ENCODE data around the gene RIPK3. TPM values are rescaled to one million over a fixed set of nuclear protein-coding genes. Genes with fewer than 3 reads are reported as not detected.
A peak's percentile ranks its signal among the peaks of the same experiment; 100 is the strongest.

Gene RIPK3
- total and polyA plus RNA-seq, 9 donors = 0.61 to 3.2 (median 1.5) TPM

- H3K4me3 ChIP-seq = peak within 1 kb of the TSS; percentile 93
- H3K4me1 ChIP-seq (ENCODE audit: insufficient read depth) = peaks cover 6% of the 10 kb centered on the region
- 1% methylated on average over 51 to 75 of the region's 75 CpGs for WGBS, 3 donors
- H3K27me3 ChIP-seq = no peaks in the 10 kb centered on the region
- TF ChIP-seq POLR2A (IDR thresholded peaks at IDR 0.05) = peak; percentile 76
- TF ChIP-seq, protein P1, sequence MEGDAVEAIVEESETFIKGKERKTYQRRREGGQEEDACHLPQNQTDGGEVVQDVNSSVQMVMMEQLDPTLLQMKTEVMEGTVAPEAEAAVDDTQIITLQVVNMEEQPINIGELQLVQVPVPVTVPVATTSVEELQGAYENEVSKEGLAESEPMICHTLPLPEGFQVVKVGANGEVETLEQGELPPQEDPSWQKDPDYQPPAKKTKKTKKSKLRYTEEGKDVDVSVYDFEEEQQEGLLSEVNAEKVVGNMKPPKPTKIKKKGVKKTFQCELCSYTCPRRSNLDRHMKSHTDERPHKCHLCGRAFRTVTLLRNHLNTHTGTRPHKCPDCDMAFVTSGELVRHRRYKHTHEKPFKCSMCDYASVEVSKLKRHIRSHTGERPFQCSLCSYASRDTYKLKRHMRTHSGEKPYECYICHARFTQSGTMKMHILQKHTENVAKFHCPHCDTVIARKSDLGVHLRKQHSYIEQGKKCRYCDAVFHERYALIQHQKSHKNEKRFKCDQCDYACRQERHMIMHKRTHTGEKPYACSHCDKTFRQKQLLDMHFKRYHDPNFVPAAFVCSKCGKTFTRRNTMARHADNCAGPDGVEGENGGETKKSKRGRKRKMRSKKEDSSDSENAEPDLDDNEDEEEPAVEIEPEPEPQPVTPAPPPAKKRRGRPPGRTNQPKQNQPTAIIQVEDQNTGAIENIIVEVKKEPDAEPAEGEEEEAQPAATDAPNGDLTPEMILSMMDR (IDR thresholded peaks at IDR 0.05) = no peak
- TF ChIP-seq EP300 (IDR thresholded peaks at IDR 0.05) = no peak
- intact Hi-C loops (cut with DNase I) = loop anchor here in 1 of 4 donors (5.0 kb wide), 1 partner anchor 57 kb away; the partner anchor contains the start of gene TINF2
- no peaks in the 10 kb centered on the region for H3K9me3 ChIP-seq
- DNase-seq = peak; percentile 87 to 96 (median 93)
- no peaks in the 10 kb centered on the region for H3K36me3 ChIP-seq
- H3K27ac ChIP-seq = peak within 1 kb of the TSS; percentile 33 to 65
Observed at GRCh38 chr14:24299255-24300191, 40.3 kb downstream of the RIPK3 start, which contains the start of the genes DHRS1 and NOP9. DHRS1 (minus strand) TSS chr14:24299780; CDS start chr14:24299106, 674 bp downstream. NOP9 (plus strand) TSS chr14:24299850; CDS start chr14:24299955, 105 bp downstream.

DNA sequence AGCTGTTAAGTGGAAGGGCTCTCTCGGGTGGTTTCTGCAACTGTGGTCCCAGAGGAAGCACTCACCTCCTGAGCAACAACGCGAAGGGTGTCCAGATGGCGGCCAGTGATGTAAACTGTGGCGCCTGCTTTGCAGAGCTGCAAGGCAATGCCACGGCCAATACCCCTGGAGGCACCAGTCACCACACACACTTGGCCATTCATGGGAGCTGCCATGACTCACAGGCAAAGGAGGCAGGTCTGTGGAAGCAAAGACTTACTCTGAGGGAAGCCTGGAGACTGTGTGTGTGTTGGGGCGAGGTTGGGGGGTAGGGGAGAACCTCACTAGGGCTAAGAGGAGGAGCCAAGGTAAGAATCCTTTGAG is 40.9 kb downstream of the RIPK3 start:
- intact Hi-C loops (cut with DNase I) = loop anchor here in 1 of 4 donors (5.0 kb wide), 1 partner anchor 57 kb away; the partner anchor contains the start of gene TINF2
- Histone ChIP-seq H3K9me3 (no peaks in the 10 kb centered on the region), H3K36me3 (no peaks in the 10 kb centered on the region), H3K27ac (no peak overlapping the region), H3K27me3 (no peaks in the 10 kb centered on the region), H3K4me1 (ENCODE audit: insufficient read depth) (peaks cover 6% of the 10 kb centered on the region), H3K4me3 (peak overlapping the region; percentile 93)
- TF ChIP-seq EP300 (IDR thresholded peaks at IDR 0.05) = no peak
- TF ChIP-seq, protein P1 (IDR thresholded peaks at IDR 0.05) = no peak
- TF ChIP-seq POLR2A (IDR thresholded peaks at IDR 0.05) = no peak
- WGBS, 3 donors = 52 to 57% (median 56%) methylated on average over 7 of the region's 7 CpGs
- DNase-seq = no peak

DNA sequence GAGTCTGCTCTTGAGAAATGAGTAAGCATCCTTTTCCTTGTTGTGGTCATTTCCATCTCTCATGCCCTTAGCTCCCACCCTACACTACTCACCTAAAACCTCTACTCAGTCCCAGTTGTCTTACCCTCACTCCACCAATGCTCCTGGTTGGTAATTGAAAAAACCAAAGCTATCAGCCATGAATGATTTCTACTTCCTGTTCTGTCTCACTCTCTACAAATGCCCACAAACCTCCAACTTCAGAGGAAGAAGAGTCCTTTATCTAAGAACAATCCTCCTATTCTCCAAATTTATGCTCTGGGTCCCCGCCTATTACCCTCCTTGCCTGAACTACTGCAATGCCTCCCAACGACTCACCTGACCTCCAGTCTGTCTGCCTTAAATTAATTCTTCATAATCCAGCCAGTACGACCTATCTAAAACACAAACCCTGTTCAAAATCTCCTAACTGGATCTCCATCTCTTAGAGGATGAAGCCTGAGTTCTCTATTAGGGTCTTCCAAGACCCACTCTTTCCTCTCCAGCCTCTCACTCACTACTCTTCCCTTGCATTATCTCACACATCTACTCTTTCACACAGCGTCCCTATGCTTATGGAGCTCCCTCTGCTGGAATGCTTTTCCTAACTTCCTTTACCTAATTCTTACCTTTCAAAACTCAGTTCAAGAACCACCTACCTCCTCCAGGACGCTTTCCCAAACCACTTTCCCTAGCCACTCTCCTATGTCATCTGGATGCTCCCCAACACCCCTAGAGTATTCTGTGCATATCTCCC is 42.4 kb downstream of the RIPK3 start:
- no peak for DNase-seq
- intact Hi-C loops (cut with DNase I) = loop anchor here in 1 of 4 donors (5.0 kb wide), 1 partner anchor 55 kb away; the partner anchor contains the start of gene TINF2
- no peaks in the 10 kb centered on the region for H3K27me3 ChIP-seq
- no peak overlapping the region for H3K4me3 ChIP-seq
- no peaks in the 10 kb centered on the region for H3K36me3 ChIP-seq
- no peaks in the 10 kb centered on the region for H3K9me3 ChIP-seq
- WGBS, 3 donors = 57 to 63% (median 57%) methylated on average over 5 of the region's 5 CpGs
- no peak for TF ChIP-seq EP300 (IDR thresholded peaks at IDR 0.05)
- TF ChIP-seq, protein P1 (IDR thresholded peaks at IDR 0.05) = no peak
- H3K4me1 ChIP-seq (ENCODE audit: insufficient read depth) = peaks cover 6% of the 10 kb centered on the region
- no peak overlapping the region for H3K27ac ChIP-seq

Data from ovary (tissue), 9 donors.